Measurements from ENCODE around the gene ZNF32. TPM values are rescaled to one million over a fixed set of nuclear protein-coding genes. Genes with fewer than 3 reads are reported as not detected.

Gene ZNF32
- total RNA-seq, 1 experiment from 2014 or later = 37.6 TPM

GRCh38 chr10:43682956-43683355 lies 34.3 kb upstream of the ZNF32 start:
- no TSS peak for BruUV-seq (replicated peaks)
- intact Hi-C loops (cut with micrococcal nuclease; ENCODE audit: unreplicated experiment) = no loop called here
- Histone ChIP-seq H3K27ac (ENCODE audit: low read depth, low read length, poor library complexity, severe bottlenecking) (no peak overlapping the region), H3K36me3 (ENCODE audit: insufficient read depth, low read length, poor library complexity, severe bottlenecking) (no peaks in the 10 kb centered on the region), H3K9me3 (ENCODE audit: low read depth, low read length, poor library complexity, severe bottlenecking) (no peaks in the 10 kb centered on the region), H3K4me1 (ENCODE audit: insufficient read depth, low read length, poor library complexity, severe bottlenecking) (peaks cover 3% of the 10 kb centered on the region), H3K27me3 (replicated peaks; ENCODE audit: insufficient read depth, low read depth, low read length, poor library complexity) (no peaks in the 10 kb centered on the region), H3K4me3 (ENCODE audit: low read depth, low read length, poor library complexity, severe bottlenecking) (no peak overlapping the region)
- DNase-seq (ENCODE audit: low spot score) = no peak
- CTCF ChIA-PET = interaction anchor here (0.6 kb wide), 2 partner anchors 235 to 620 kb away, joined by 3 to 8 read pairs; no protein-coding TSS in a partner anchor
- POLR2A ChIA-PET (ENCODE audit: low non-redundant PET) = no interaction called here
- TF ChIP-seq CTCF (conservative IDR thresholded peaks at IDR 0.05; ENCODE audit: low read depth, low read length) (no peak), EZH2 (IDR thresholded peaks at IDR 0.05; ENCODE audit: borderline replicate concordance, low read depth, low read length, poor library complexity, severe bottlenecking) (no peak)

DNA sequence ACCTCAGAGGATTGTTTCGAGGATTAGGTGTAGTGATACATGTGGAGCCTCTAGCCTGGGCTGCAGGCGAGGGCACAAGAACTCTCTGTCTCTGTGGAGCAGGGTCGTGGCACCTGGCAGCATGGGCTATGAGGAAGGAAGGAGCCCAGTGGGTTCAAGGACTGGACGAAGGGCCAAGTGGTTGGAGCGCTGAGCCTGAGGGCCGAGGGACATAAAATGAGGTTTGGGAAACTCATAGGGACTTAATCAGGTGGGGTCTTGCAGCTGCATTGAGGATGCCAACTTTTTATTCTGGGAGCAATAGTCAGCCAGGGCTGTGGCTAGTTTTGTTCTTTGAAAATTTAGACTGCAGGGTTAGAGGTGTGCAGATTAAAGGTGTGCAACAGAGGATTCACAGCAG lies 33.0 kb upstream of the ZNF32 start:
- H3K36me3 ChIP-seq (ENCODE audit: insufficient read depth, low read length, poor library complexity, severe bottlenecking) = no peaks in the 10 kb centered on the region
- no peaks in the 10 kb centered on the region for H3K9me3 ChIP-seq (ENCODE audit: low read depth, low read length, poor library complexity, severe bottlenecking)
- TF ChIP-seq CTCF (conservative IDR thresholded peaks at IDR 0.05; ENCODE audit: low read depth, low read length) (no peak), EZH2 (IDR thresholded peaks at IDR 0.05; ENCODE audit: borderline replicate concordance, low read depth, low read length, poor library complexity, severe bottlenecking) (no peak)
- no TSS peak for BruUV-seq (replicated peaks)
- no peak overlapping the region for H3K4me3 ChIP-seq (ENCODE audit: low read depth, low read length, poor library complexity, severe bottlenecking)
- ChIA-PET CTCF (no interaction called here), POLR2A (ENCODE audit: low non-redundant PET) (no interaction called here)
- no peak for DNase-seq (ENCODE audit: low spot score)
- H3K27me3 ChIP-seq (replicated peaks; ENCODE audit: insufficient read depth, low read depth, low read length, poor library complexity) = no peaks in the 10 kb centered on the region
- H3K27ac ChIP-seq (ENCODE audit: low read depth, low read length, poor library complexity, severe bottlenecking) = no peak overlapping the region
- H3K4me1 ChIP-seq (ENCODE audit: insufficient read depth, low read length, poor library complexity, severe bottlenecking) = peaks cover 3% of the 10 kb centered on the region
- intact Hi-C loops (cut with micrococcal nuclease; ENCODE audit: unreplicated experiment) = no loop called here

DNA sequence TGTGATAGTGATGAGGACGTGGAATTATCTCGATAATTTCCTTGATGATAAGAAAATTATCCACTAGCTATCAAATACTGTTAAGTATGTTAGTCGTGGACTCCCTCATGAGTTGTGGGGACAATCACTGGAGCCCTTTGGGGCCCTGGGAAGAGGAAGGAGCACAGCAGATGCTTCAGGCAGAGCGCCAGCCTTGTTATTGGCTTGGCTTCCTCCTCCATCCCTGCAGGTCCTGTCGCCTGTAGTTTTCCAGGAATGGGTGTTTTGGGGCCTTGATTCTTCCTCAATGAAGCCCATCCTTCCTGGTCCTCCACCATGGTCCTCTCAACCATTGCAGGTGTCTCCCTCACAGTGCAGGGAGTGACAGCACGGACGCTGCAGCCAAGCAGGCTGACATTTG lies 32.5 kb upstream of the ZNF32 start:
- Histone ChIP-seq H3K4me3 (ENCODE audit: low read depth, low read length, poor library complexity, severe bottlenecking) (no peak overlapping the region), H3K27ac (ENCODE audit: low read depth, low read length, poor library complexity, severe bottlenecking) (no peak overlapping the region), H3K27me3 (replicated peaks; ENCODE audit: insufficient read depth, low read depth, low read length, poor library complexity) (no peaks in the 10 kb centered on the region), H3K4me1 (ENCODE audit: insufficient read depth, low read length, poor library complexity, severe bottlenecking) (peaks cover 3% of the 10 kb centered on the region), H3K36me3 (ENCODE audit: insufficient read depth, low read length, poor library complexity, severe bottlenecking) (no peaks in the 10 kb centered on the region), H3K9me3 (ENCODE audit: low read depth, low read length, poor library complexity, severe bottlenecking) (no peaks in the 10 kb centered on the region)
- no TSS peak for BruUV-seq (replicated peaks)
- no peak for DNase-seq (ENCODE audit: low spot score)
- POLR2A ChIA-PET (ENCODE audit: low non-redundant PET) = no interaction called here
- TF ChIP-seq CTCF (conservative IDR thresholded peaks at IDR 0.05; ENCODE audit: low read depth, low read length) = no peak
- TF ChIP-seq EZH2 (IDR thresholded peaks at IDR 0.05; ENCODE audit: borderline replicate concordance, low read depth, low read length, poor library complexity, severe bottlenecking) = no peak
- intact Hi-C loops (cut with micrococcal nuclease; ENCODE audit: unreplicated experiment) = no loop called here
- CTCF ChIA-PET = no interaction called here

All from A673 (cell line).